GM12864 (cell line): ENCODE measurements around the gene MAD1L1.

ENCODE experiments used
- DNase-seq: peaks from one replicate; pipeline ENCODE4 v3.0.0-alpha.2; 2011; ENCODE audit warnings: low read depth
- H3K4me3 ChIP-seq: 2 replicates; pipeline ENCODE4 v1.5.1; 2011; ENCODE audit warnings: mild to moderate bottlenecking, low read depth, low read length, control low read depth
- CTCF ChIP-seq: IDR thresholded peaks from 2 replicates; pipeline ENCODE4 v1.5.1; 2011; ENCODE audit warnings: low read depth, mild to moderate bottlenecking, moderate library complexity, low read length, control low read depth, inconsistent platforms; ENCODE audit errors: missing control alignments

MAD1L1 gene

GRCh38 chr7:2227699-2228098, 5.0 kb downstream of the MAD1L1 start:
- TF ChIP-seq CTCF = no peak
- H3K4me3 ChIP-seq = no peak overlapping the region
- DNase-seq = no peak

GRCh38 chr7:2225830-2226229, 6.9 kb downstream of the MAD1L1 start:
- H3K4me3 ChIP-seq = no peak overlapping the region
- DNase-seq = no peak
- no peak for TF ChIP-seq CTCF

- H3K4me3 ChIP-seq = no peak overlapping the region
- no peak for TF ChIP-seq CTCF
- no peak for DNase-seq
Observed at GRCh38 chr7:2225336-2225735, 7.4 kb downstream of the MAD1L1 start.

GRCh38 chr7:2224934-2225333, 7.8 kb downstream of the MAD1L1 start:
- H3K4me3 ChIP-seq = no peak overlapping the region
- TF ChIP-seq CTCF = no peak
- no peak for DNase-seq

GRCh38 chr7:2224491-2224928, 8.2 kb downstream of the MAD1L1 start:
- no peak overlapping the region for H3K4me3 ChIP-seq
- TF ChIP-seq CTCF = no peak
- no peak for DNase-seq

- no peak for TF ChIP-seq CTCF
- DNase-seq = no peak
- H3K4me3 ChIP-seq = no peak overlapping the region
Observed at GRCh38 chr7:2223321-2223720, 9.4 kb downstream of the MAD1L1 start.

GRCh38 chr7:2222516-2222915, 10.2 kb downstream of the MAD1L1 start:
- no peak for TF ChIP-seq CTCF
- no peak overlapping the region for H3K4me3 ChIP-seq
- no peak for DNase-seq
